HepG2 (cell line): ENCODE measurements around the gene NSD1. TPM values are rescaled to one million over a fixed set of nuclear protein-coding genes. Genes with fewer than 3 reads are reported as not detected.

Source experiments
- ATRX ChIP-seq: sonication (generic); formaldehyde crosslinking; IDR thresholded peaks from 2 replicates; pipeline ENCODE4 v1.4.0; 2020; ENCODE audit warnings: missing genetic modification reagents, borderline replicate concordance
- EEA1 ChIP-seq: sonication (generic); formaldehyde crosslinking; IDR thresholded peaks from 2 replicates; pipeline ENCODE4 v1.5.1; 2020; ENCODE audit warnings: mild to moderate bottlenecking, missing genetic modification reagents, borderline replicate concordance
- GATAD2A ChIP-seq: IDR thresholded peaks from 2 replicates; pipeline ENCODE4 v1.6.1; 2016
- HES4 ChIP-seq: sonication (generic); formaldehyde crosslinking; IDR thresholded peaks from 2 replicates; pipeline ENCODE4 v1.9.0; 2021; ENCODE audit warnings: mild to moderate bottlenecking, missing genetic modification reagents, borderline replicate concordance
- SMAD1 ChIP-seq: sonication (generic); formaldehyde crosslinking; IDR thresholded peaks from 2 replicates; pipeline ENCODE4 v1.4.0; 2020; ENCODE audit warnings: missing genetic modification reagents, low read depth, mild to moderate bottlenecking, borderline replicate concordance
- SNAPC4 ChIP-seq: sonication (generic); formaldehyde crosslinking; IDR thresholded peaks from 2 replicates; pipeline ENCODE4 v1.4.0; 2020; ENCODE audit warnings: mild to moderate bottlenecking, missing genetic modification reagents
- SRSF9 ChIP-seq: fragments of 200-400 bp; formaldehyde crosslinking; IDR thresholded peaks from 2 replicates; pipeline ENCODE4 v1.6.1; 2018; ENCODE audit warnings: borderline replicate concordance, mild to moderate bottlenecking, low read depth, low read length; ENCODE audit not compliant: insufficient read depth, poor library complexity, severe bottlenecking
- TMF1 ChIP-seq: sonication (generic); formaldehyde crosslinking; IDR thresholded peaks from 2 replicates; pipeline ENCODE4 v1.8.1; 2022; ENCODE audit warnings: low read depth, missing genetic modification reagents
- ZNF432 ChIP-seq: sonication (generic); formaldehyde crosslinking; IDR thresholded peaks from 2 replicates; pipeline ENCODE4 v1.5.0; 2020; ENCODE audit warnings: missing genetic modification reagents, mild to moderate bottlenecking, borderline replicate concordance
- polyA plus RNA-seq, 8 experiments: library from polyadenylated mRNA; depleted of rRNA in 3 of 8; stranded (reverse) in 7 of 8; unstranded in 1 of 8; fragments of >200 nt; fragmentation: Illumina TruSeq in 4 of 8; extraction: Trizol in 4 of 8; gene quantifications; 2 replicates each; pipeline versions ENCODE4 v1.2.1 to v1.2.3, GENCODE V29; 2011 to 2016; ENCODE audit warnings: low read depth in 4 of 8, missing spikeins in 1 of 8, mixed read lengths in 1 of 8; ENCODE audit not compliant: insufficient read depth in 1 of 8
- total RNA-seq, 5 experiments: library from RNA; depleted of rRNA; stranded (reverse); fragments of >200 nt; fragmentation: Illumina TruSeq; extraction: Trizol; gene quantifications; 2 replicates each; pipeline ENCODE4 v1.2.3, GENCODE V29; 2016; ENCODE audit warnings: low read depth in 1 of 5
- TF ChIP-seq, protein P1 (sequence below): sonication (generic); formaldehyde crosslinking; IDR thresholded peaks from 2 replicates; pipeline ENCODE4 v1.4.0; 2020; ENCODE audit warnings: missing genetic modification reagents
- TF ChIP-seq, protein P2 (sequence below): sonication (generic); formaldehyde crosslinking; IDR thresholded peaks from 2 replicates; pipeline ENCODE4 v1.4.0; 2020; ENCODE audit warnings: missing genetic modification reagents
- TF ChIP-seq, protein P3 (sequence below): sonication (generic); formaldehyde crosslinking; IDR thresholded peaks from 2 replicates; pipeline ENCODE4 v1.5.1; 2020; ENCODE audit warnings: missing genetic modification reagents, mild to moderate bottlenecking, borderline replicate concordance

Gene NSD1
- total and polyA plus RNA-seq, 2 of the 13 experiments (the other 11 are each of a cell fraction or from before 2014, with no cell fraction given): 0.01 to 0.09 TPM

- TF ChIP-seq, protein P1, sequence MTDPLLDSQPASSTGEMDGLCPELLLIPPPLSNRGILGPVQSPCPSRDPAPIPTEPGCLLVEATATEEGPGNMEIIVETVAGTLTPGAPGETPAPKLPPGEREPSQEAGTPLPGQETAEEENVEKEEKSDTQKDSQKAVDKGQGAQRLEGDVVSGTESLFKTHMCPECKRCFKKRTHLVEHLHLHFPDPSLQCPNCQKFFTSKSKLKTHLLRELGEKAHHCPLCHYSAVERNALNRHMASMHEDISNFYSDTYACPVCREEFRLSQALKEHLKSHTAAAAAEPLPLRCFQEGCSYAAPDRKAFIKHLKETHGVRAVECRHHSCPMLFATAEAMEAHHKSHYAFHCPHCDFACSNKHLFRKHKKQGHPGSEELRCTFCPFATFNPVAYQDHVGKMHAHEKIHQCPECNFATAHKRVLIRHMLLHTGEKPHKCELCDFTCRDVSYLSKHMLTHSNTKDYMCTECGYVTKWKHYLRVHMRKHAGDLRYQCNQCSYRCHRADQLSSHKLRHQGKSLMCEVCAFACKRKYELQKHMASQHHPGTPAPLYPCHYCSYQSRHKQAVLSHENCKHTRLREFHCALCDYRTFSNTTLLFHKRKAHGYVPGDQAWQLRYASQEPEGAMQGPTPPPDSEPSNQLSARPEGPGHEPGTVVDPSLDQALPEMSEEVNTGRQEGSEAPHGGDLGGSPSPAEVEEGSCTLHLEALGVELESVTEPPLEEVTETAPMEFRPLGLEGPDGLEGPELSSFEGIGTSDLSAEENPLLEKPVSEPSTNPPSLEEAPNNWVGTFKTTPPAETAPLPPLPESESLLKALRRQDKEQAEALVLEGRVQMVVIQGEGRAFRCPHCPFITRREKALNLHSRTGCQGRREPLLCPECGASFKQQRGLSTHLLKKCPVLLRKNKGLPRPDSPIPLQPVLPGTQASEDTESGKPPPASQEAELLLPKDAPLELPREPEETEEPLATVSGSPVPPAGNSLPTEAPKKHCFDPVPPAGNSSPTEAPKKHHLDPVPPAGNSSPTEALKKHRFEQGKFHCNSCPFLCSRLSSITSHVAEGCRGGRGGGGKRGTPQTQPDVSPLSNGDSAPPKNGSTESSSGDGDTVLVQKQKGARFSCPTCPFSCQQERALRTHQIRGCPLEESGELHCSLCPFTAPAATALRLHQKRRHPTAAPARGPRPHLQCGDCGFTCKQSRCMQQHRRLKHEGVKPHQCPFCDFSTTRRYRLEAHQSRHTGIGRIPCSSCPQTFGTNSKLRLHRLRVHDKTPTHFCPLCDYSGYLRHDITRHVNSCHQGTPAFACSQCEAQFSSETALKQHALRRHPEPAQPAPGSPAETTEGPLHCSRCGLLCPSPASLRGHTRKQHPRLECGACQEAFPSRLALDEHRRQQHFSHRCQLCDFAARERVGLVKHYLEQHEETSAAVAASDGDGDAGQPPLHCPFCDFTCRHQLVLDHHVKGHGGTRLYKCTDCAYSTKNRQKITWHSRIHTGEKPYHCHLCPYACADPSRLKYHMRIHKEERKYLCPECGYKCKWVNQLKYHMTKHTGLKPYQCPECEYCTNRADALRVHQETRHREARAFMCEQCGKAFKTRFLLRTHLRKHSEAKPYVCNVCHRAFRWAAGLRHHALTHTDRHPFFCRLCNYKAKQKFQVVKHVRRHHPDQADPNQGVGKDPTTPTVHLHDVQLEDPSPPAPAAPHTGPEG (CRISPR knock-in tag): peak; percentile 21; the same call in 1 of the 2 replicates
- TF ChIP-seq SNAPC4 (CRISPR knock-in tag) (no peak), SMAD1 (CRISPR knock-in tag) (peak; percentile 36; the same call in 1 of the 2 replicates), ZNF432 (no peak), ATRX (CRISPR knock-in tag) (no peak), HES4 (no peak), GATAD2A (peak; percentile 79), SRSF9 (no peak), TMF1 (CRISPR knock-in tag) (no peak), EEA1 (CRISPR knock-in tag) (no peak)
- TF ChIP-seq, protein P2, sequence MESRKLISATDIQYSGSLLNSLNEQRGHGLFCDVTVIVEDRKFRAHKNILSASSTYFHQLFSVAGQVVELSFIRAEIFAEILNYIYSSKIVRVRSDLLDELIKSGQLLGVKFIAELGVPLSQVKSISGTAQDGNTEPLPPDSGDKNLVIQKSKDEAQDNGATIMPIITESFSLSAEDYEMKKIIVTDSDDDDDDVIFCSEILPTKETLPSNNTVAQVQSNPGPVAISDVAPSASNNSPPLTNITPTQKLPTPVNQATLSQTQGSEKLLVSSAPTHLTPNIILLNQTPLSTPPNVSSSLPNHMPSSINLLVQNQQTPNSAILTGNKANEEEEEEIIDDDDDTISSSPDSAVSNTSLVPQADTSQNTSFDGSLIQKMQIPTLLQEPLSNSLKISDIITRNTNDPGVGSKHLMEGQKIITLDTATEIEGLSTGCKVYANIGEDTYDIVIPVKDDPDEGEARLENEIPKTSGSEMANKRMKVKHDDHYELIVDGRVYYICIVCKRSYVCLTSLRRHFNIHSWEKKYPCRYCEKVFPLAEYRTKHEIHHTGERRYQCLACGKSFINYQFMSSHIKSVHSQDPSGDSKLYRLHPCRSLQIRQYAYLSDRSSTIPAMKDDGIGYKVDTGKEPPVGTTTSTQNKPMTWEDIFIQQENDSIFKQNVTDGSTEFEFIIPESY (CRISPR knock-in tag): peak; percentile 36; the same call in 1 of the 2 replicates
- TF ChIP-seq, protein P3, sequence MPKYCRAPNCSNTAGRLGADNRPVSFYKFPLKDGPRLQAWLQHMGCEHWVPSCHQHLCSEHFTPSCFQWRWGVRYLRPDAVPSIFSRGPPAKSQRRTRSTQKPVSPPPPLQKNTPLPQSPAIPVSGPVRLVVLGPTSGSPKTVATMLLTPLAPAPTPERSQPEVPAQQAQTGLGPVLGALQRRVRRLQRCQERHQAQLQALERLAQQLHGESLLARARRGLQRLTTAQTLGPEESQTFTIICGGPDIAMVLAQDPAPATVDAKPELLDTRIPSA (CRISPR knock-in tag): 0 out of 2 replicates have a peak, but pooled peaks have one; percentile 74
Measured at GRCh38 chr5:177105691-177106476, 27.7 kb upstream of the NSD1 start (continued).
